K562 (cell line): ENCODE data around the gene TFDP1. TPM values are rescaled to one million over a fixed set of nuclear protein-coding genes. Genes with fewer than 3 reads are reported as not detected.

Source experiments
- ATAC-seq: fragments of 200-7000 bp; cut with Tn5 transposase; 3 replicates; pipeline ENCODE4 v1.9.1; 2020; ENCODE audit warnings: moderate library complexity
- BruUV-seq: library from RNA; stranded (reverse); fragments of 400-500 nt; replicated peaks from 2 replicates; lab custom pipeline; 2021; lab: Mats Ljungman, UMichigan
- CTCF ChIA-PET: fragments of 300-600 bp; formaldehyde crosslinking; extraction: SDS; loops from one replicate; lab custom pipeline; 2021; ENCODE audit warnings: low intra/inter-chr PET ratio; lab: Yijun Ruan, JAX
- POLR2A ChIA-PET: fragments of 300-600, 350-650 bp; sonication (Branson Sonifier 250); formaldehyde crosslinking; extraction: SDS; loops from one replicate; lab custom pipeline; 2021; ENCODE audit warnings: antibody characterized with exemption, inconsistent platforms; lab: Yijun Ruan, JAX
- DNase-seq, 4 experiments: peaks; one replicate each; pipeline versions ENCODE4 v3.0.0 to v3.0.0-alpha.2; 2011 to 2018; ENCODE audit warnings: low spot score in 3 of 4, mixed read lengths in 3 of 4; ENCODE audit errors: extremely low read depth in 1 of 4
- FAIRE-seq: peaks from 2 replicates; lab custom pipeline; 2011; peaks lifted over from hg19 to GRCh38; lab: Jason Lieb, UNC
- H2AFZ ChIP-seq: 2 replicates; pipeline ENCODE4 v1.6.0; 2011; ENCODE audit warnings: low read depth, low read length, control low read depth, inconsistent platforms
- H3K27ac ChIP-seq: fragments of 200-600 bp; 3 replicates; pipeline ENCODE4 v1.8.0; 2011; ENCODE audit warnings: low read depth, mild to moderate bottlenecking, control low read depth, inconsistent platforms, low read length, moderate library complexity, mixed read lengths; ENCODE audit errors: extremely low read depth
- H3K27me3 ChIP-seq, 2 experiments: fragments of 300-600 bp in 1 of 2; 2 replicates in 1 of 2; 3 replicates in 1 of 2; pipeline versions ENCODE4 v1.6.0 to v1.8.0; 2011; ENCODE audit warnings: inconsistent platforms in 2 of 2, low read length in 2 of 2, mild to moderate bottlenecking in 1 of 2, mixed read lengths in 1 of 2, moderate library complexity in 1 of 2; ENCODE audit not compliant: control insufficient read depth in 2 of 2, insufficient read depth in 2 of 2
- H3K36me3 ChIP-seq: fragments of 300-600 bp; 3 replicates; pipeline ENCODE4 v1.8.0; 2011; ENCODE audit warnings: mild to moderate bottlenecking, low read length, inconsistent platforms; ENCODE audit not compliant: control insufficient read depth, insufficient read depth
- H3K4me1 ChIP-seq, 2 experiments: fragments of 200-600 bp in 1 of 2; replicated peaks in 1 of 2; 2 replicates in 1 of 2; 3 replicates in 1 of 2; pipeline versions ENCODE4 v1.5.1 to v1.8.0; 2011; ENCODE audit warnings: inconsistent platforms in 2 of 2, low read length in 2 of 2, mild to moderate bottlenecking in 1 of 2, mixed read lengths in 1 of 2, moderate library complexity in 1 of 2; ENCODE audit not compliant: control insufficient read depth in 2 of 2, insufficient read depth in 2 of 2
- H3K4me2 ChIP-seq: 2 replicates; pipeline ENCODE4 v1.6.1; 2011; ENCODE audit warnings: low read length, control low read depth, inconsistent platforms, mixed read lengths; ENCODE audit not compliant: insufficient read depth
- H3K4me3 ChIP-seq: fragments of 200-600 bp; sonication (generic), shearing (Covaris generic); 2 replicates; pipeline ENCODE4 v1.5.1; 2016; ENCODE audit warnings: control low read depth, inconsistent platforms
- H3K79me2 ChIP-seq: fragments of 200-600 bp; 3 replicates; pipeline ENCODE4 v1.8.0; 2011; ENCODE audit warnings: low read length, inconsistent platforms; ENCODE audit not compliant: control insufficient read depth, insufficient read depth
- H3K9ac ChIP-seq, 2 experiments: 2 replicates each; pipeline versions ENCODE4 v1.6.0 to v1.6.1; 2011; ENCODE audit warnings: low read depth in 2 of 2, low read length in 2 of 2, control low read depth in 1 of 2, inconsistent platforms in 1 of 2, mild to moderate bottlenecking in 1 of 2, mixed read lengths in 1 of 2; ENCODE audit not compliant: insufficient read depth in 1 of 2
- H3K9me1 ChIP-seq: one replicate; pipeline ENCODE4 v1.6.0; 2011; ENCODE audit warnings: inconsistent platforms, mild to moderate bottlenecking, low read length, moderate library complexity; ENCODE audit not compliant: control insufficient read depth, insufficient read depth
- H3K9me3 ChIP-seq: replicated peaks from 2 replicates; pipeline ENCODE4 v1.5.1; 2011; ENCODE audit warnings: low read depth, low read length, inconsistent platforms; ENCODE audit not compliant: control insufficient read depth, insufficient read depth
- H4K20me1 ChIP-seq: replicated peaks from 2 replicates; pipeline ENCODE4 v1.6.1; 2011; ENCODE audit warnings: low read length, inconsistent platforms, mixed read lengths; ENCODE audit not compliant: control insufficient read depth, insufficient read depth
- ASH1L ChIP-seq: fragments of 450-650 bp; IDR thresholded peaks from 2 replicates; pipeline ENCODE4 v1.6.1; 2018; ENCODE audit warnings: borderline replicate concordance, mild to moderate bottlenecking, low read depth; ENCODE audit not compliant: partially characterized antibody
- BHLHE40 ChIP-seq: IDR thresholded peaks from 2 replicates; pipeline ENCODE4 v1.6.1; 2011; ENCODE audit warnings: low read length, improper control_type of control experiment
- ETV6 ChIP-seq, 3 experiments: fragments of 150-350 bp in 1 of 3; sonication (generic) in 1 of 3; formaldehyde crosslinking in 1 of 3; IDR thresholded peaks; 2 replicates each; pipeline versions ENCODE4 v1.6.1 to v1.8.0; 2014 to 2022; ENCODE audit warnings: borderline replicate concordance in 2 of 3, low read depth in 2 of 3, antibody characterized with exemption in 1 of 3, low read length in 1 of 3, mild to moderate bottlenecking in 1 of 3, missing genetic modification reagents in 1 of 3
- GABPB1 ChIP-seq: sonication (generic); formaldehyde crosslinking; IDR thresholded peaks from 2 replicates; pipeline ENCODE4 v1.8.0; 2022; ENCODE audit warnings: mild to moderate bottlenecking, missing genetic modification reagents
- HNRNPLL ChIP-seq: fragments of 200-400 bp; formaldehyde crosslinking; IDR thresholded peaks from 2 replicates; pipeline ENCODE4 v1.6.1; 2017; ENCODE audit warnings: low read length, low read depth, mild to moderate bottlenecking; ENCODE audit not compliant: poor library complexity, severe bottlenecking
- NR2C2 ChIP-seq, 2 experiments: fragments of 200-800 bp in 1 of 2; sonication (Bioruptor generic) in 1 of 2; sonication (generic) in 1 of 2; formaldehyde crosslinking in 1 of 2; IDR thresholded peaks; 2 replicates each; pipeline versions ENCODE4 v1.6.1 to v1.8.0; 2016 to 2022; ENCODE audit warnings: mild to moderate bottlenecking in 1 of 2, missing compliant biosample characterization in 1 of 2, missing genetic modification characterization in 1 of 2, missing genetic modification reagents in 1 of 2
- RBFOX2 ChIP-seq: fragments of 200-400 bp; formaldehyde crosslinking; IDR thresholded peaks from 2 replicates; pipeline ENCODE4 v1.6.1; 2017; ENCODE audit warnings: low read depth, mild to moderate bottlenecking, low read length, moderate library complexity
- RREB1 ChIP-seq: fragments of 250-450 bp; sonication (Bioruptor Pico); IDR thresholded peaks from 2 replicates; pipeline ENCODE4 v1.4.0; 2020
- YBX1 ChIP-seq: fragments of 450-650 bp; IDR thresholded peaks from 2 replicates; pipeline ENCODE4 v1.7.1; 2016; ENCODE audit warnings: mild to moderate bottlenecking
- WGBS: fragments of 100-300 bp; shearing (Covaris generic); methylation state at CpG from one replicate; pipeline ENCODE4 v1.1.6; 2016; ENCODE audit warnings: low coverage, mixed read lengths; ENCODE audit not compliant: insufficient coverage; ENCODE audit errors: missing lambda C conversion rate; 5-methylcytosine and 5-hydroxymethylcytosine counted together
- in situ Hi-C: fragments of 300-500 bp; cut with MboI; formaldehyde crosslinking; loops from 4 replicates; pipeline ENCODE4 v1.15.0; 2018; ENCODE audit warnings: inconsistent platforms, mixed read lengths
- intact Hi-C: fragments of 100-400 bp; cut with micrococcal nuclease; formaldehyde crosslinking; loops from 2 replicates; pipeline ENCODE4 v1.14.2; 2022
- polyA plus RNA-seq, 8 experiments: library from polyadenylated mRNA; depleted of rRNA in 4 of 8; stranded (reverse) in 5 of 8; unstranded in 3 of 8; fragments of >200 nt; fragmentation: Nextera tagmentation in 2 of 8; fragmentation: Illumina TruSeq in 1 of 8; extraction: Ambion mirVana in 2 of 8; extraction: Trizol in 1 of 8; gene quantifications; 2 replicates each; pipeline versions ENCODE4 v1.2.1 to v1.2.3, GENCODE V29; 2011 to 2014; ENCODE audit warnings: inconsistent platforms in 1 of 8, missing spikeins in 1 of 8
- total RNA-seq, 7 experiments: library from RNA; depleted of rRNA in 6 of 7; stranded (reverse); fragments of >200 nt in 6 of 7; fragmentation: Illumina TruSeq in 2 of 7; extraction: Trizol in 2 of 7; gene quantifications; 2 replicates each; pipeline versions ENCODE4 v1.2.1 to v1.2.3, GENCODE V29; 2011 to 2021; ENCODE audit warnings: low replicate concordance in 1 of 7

The TFDP1 gene
- total and polyA plus RNA-seq, 9 of the 15 experiments (the other 6 are each of a cell fraction or from before 2014, with no cell fraction given): 33.8 to 145 (median 69.1) TPM

- ATAC-seq (no peak), DNase-seq (no peak), FAIRE-seq (no peak)
- Histone ChIP-seq H3K36me3 (peaks cover 63% of the 10 kb centered on the region; the same call in 2 of the 3 replicates), H3K4me3 (no peak overlapping the region), H3K9me3 (no peaks in the 10 kb centered on the region), H3K27ac (no peak overlapping the region), H4K20me1 (0 out of 2 replicates have a peak, but pooled peaks cover 3% of the 10 kb centered on the region), H3K27me3 (no peaks in the 10 kb centered on the region), H3K4me1 (peaks cover 7 to 19% of the 10 kb centered on the region in 2 experiments; a peak in 4 of 5 replicates), H3K9me1 (no peaks in the 10 kb centered on the region), H3K79me2 (peaks cover 81% of the 10 kb centered on the region), H3K9ac (peak overlapping the region in 1 of 2 experiments; percentile 58; a peak in 1 of 4 replicates), H3K4me2 (no peak overlapping the region), H2AFZ (no peak overlapping the region)
- in situ Hi-C loops (no loop called here), intact Hi-C loops (no loop called here)
- ChIA-PET POLR2A (no interaction called here), CTCF (no interaction called here)
- no peak for TF ChIP-seq ASH1L
- no peak for TF ChIP-seq HNRNPLL
- no peak for TF ChIP-seq RREB1 (CRISPR knock-in tag)
- TF ChIP-seq RBFOX2: 0 out of 2 replicates have a peak, but pooled peaks have one; percentile 20
- no peak for TF ChIP-seq BHLHE40
- TF ChIP-seq ETV6 (IDR thresholded peaks at IDR 0.05; ENCODE audit: borderline replicate concordance in 1 of 2, low read depth in 2 of 2, low read length in 1 of 2): no peak
- no peak for TF ChIP-seq ETV6 (CRISPR knock-in tag; IDR thresholded peaks at IDR 0.05; ENCODE audit: borderline replicate concordance)
- no peak for TF ChIP-seq NR2C2 (CRISPR knock-in tag; IDR thresholded peaks at IDR 0.05)
- TF ChIP-seq NR2C2 (tag; IDR thresholded peaks at IDR 0.05): no peak
- no peak for TF ChIP-seq GABPB1 (CRISPR knock-in tag)
- no peak for TF ChIP-seq YBX1
- WGBS: 97% methylated on average over 13 of the region's 18 CpGs
- no TSS peak for BruUV-seq
Measured at GRCh38 chr13:113589251-113589960, 4.9 kb downstream of the TFDP1 start.
